HepG2 (cell line): ENCODE data around the gene SPN. TPM values are rescaled to one million over a fixed set of nuclear protein-coding genes. Genes with fewer than 3 reads are reported as not detected.

Experiments used
- HNF1A ChIP-seq, 2 experiments: sonication (generic) in 1 of 2; formaldehyde crosslinking in 1 of 2; IDR thresholded peaks; 2 replicates each; pipeline versions ENCODE4 v1.4.0 to v1.6.1; 2016 to 2020; ENCODE audit warnings: borderline replicate concordance in 1 of 2, low read depth in 1 of 2, mild to moderate bottlenecking in 1 of 2, missing genetic modification reagents in 1 of 2
- JUND ChIP-seq: sonication (generic); formaldehyde crosslinking; IDR thresholded peaks from 2 replicates; pipeline ENCODE4 v1.8.0; 2022; ENCODE audit warnings: mild to moderate bottlenecking, missing genetic modification reagents
- KDM2A ChIP-seq: sonication (generic); formaldehyde crosslinking; IDR thresholded peaks from 2 replicates; pipeline ENCODE4 v1.4.0; 2020; ENCODE audit warnings: low read depth, missing genetic modification reagents, borderline replicate concordance
- KLF13 ChIP-seq: sonication (generic); formaldehyde crosslinking; IDR thresholded peaks from 2 replicates; pipeline ENCODE4 v1.4.0; 2020; ENCODE audit warnings: mild to moderate bottlenecking, missing genetic modification reagents
- MTA1 ChIP-seq: sonication (generic); formaldehyde crosslinking; IDR thresholded peaks from 2 replicates; pipeline ENCODE4 v1.4.0; 2020; ENCODE audit warnings: missing genetic modification reagents, mild to moderate bottlenecking, borderline replicate concordance
- SETDB1 ChIP-seq: sonication (generic); formaldehyde crosslinking; IDR thresholded peaks from 2 replicates; pipeline ENCODE4 v1.5.1; 2020; ENCODE audit warnings: missing genetic modification reagents, mild to moderate bottlenecking, borderline replicate concordance
- SP2 ChIP-seq: sonication (generic); formaldehyde crosslinking; IDR thresholded peaks from 2 replicates; pipeline ENCODE4 v1.5.1; 2020; ENCODE audit warnings: mild to moderate bottlenecking, missing genetic modification reagents
- TCF12 ChIP-seq, 2 experiments: fragments of 450-650 bp in 1 of 2; sonication (generic) in 1 of 2; formaldehyde crosslinking in 1 of 2; IDR thresholded peaks; 2 replicates each; pipeline versions ENCODE4 v1.6.1 to v1.8.0; 2017 to 2022; ENCODE audit warnings: antibody characterized with exemption in 1 of 2, mild to moderate bottlenecking in 1 of 2, missing genetic modification reagents in 1 of 2, moderate library complexity in 1 of 2
- ZC3H13 ChIP-seq: sonication (generic); formaldehyde crosslinking; IDR thresholded peaks from 2 replicates; pipeline ENCODE4 v1.8.1; 2023; ENCODE audit warnings: mild to moderate bottlenecking, missing genetic modification reagents, moderate library complexity
- ZNF12 ChIP-seq: sonication (generic); formaldehyde crosslinking; IDR thresholded peaks from 2 replicates; pipeline ENCODE4 v1.5.0; 2020; ENCODE audit warnings: missing genetic modification reagents
- ZNF577 ChIP-seq: sonication (generic); formaldehyde crosslinking; IDR thresholded peaks from 2 replicates; pipeline ENCODE4 v1.4.0; 2020; ENCODE audit warnings: mild to moderate bottlenecking, low read depth, missing genetic modification reagents, borderline replicate concordance
- polyA plus RNA-seq, 8 experiments: library from polyadenylated mRNA; depleted of rRNA in 3 of 8; stranded (reverse) in 7 of 8; unstranded in 1 of 8; fragments of >200 nt; fragmentation: Illumina TruSeq in 4 of 8; extraction: Trizol in 4 of 8; gene quantifications; 2 replicates each; pipeline versions ENCODE4 v1.2.1 to v1.2.3, GENCODE V29; 2011 to 2016; ENCODE audit warnings: low read depth in 4 of 8, missing spikeins in 1 of 8, mixed read lengths in 1 of 8; ENCODE audit not compliant: insufficient read depth in 1 of 8
- total RNA-seq, 5 experiments: library from RNA; depleted of rRNA; stranded (reverse); fragments of >200 nt; fragmentation: Illumina TruSeq; extraction: Trizol; gene quantifications; 2 replicates each; pipeline ENCODE4 v1.2.3, GENCODE V29; 2016; ENCODE audit warnings: low read depth in 1 of 5
- TF ChIP-seq, protein P1 (sequence below): sonication (generic); formaldehyde crosslinking; IDR thresholded peaks from 2 replicates; pipeline ENCODE4 v1.4.0; 2020; ENCODE audit warnings: missing genetic modification reagents
- TF ChIP-seq, protein P2 (sequence below): sonication (generic); formaldehyde crosslinking; IDR thresholded peaks from 2 replicates; pipeline ENCODE4 v1.4.0; 2020; ENCODE audit warnings: mild to moderate bottlenecking, missing genetic modification reagents

The SPN gene
- total and polyA plus RNA-seq, 2 of the 13 experiments (the other 11 are each of a cell fraction or from before 2014, with no cell fraction given): 0.22 to 1.6 TPM

GRCh38 chr16:29678691-29679267 lies 15.7 kb downstream of the SPN start, which contains the start of gene QPRT (continued):
- TF ChIP-seq HNF1A (IDR thresholded peaks at IDR 0.05; ENCODE audit: low read depth) (no peak), HNF1A (CRISPR knock-in tag; IDR thresholded peaks at IDR 0.05; ENCODE audit: borderline replicate concordance) (no peak), KLF13 (CRISPR knock-in tag) (no peak), ZC3H13 (CRISPR knock-in tag) (no peak), TCF12 (IDR thresholded peaks at IDR 0.05) (no peak), TCF12 (CRISPR knock-in tag; IDR thresholded peaks at IDR 0.05) (no peak), ZNF12 (CRISPR knock-in tag) (no peak), ZNF577 (no peak), MTA1 (no peak), JUND (no peak), SP2 (CRISPR knock-in tag) (0 out of 2 replicates have a peak, but pooled peaks have one; percentile 23), KDM2A (CRISPR knock-in tag) (no peak), SETDB1 (CRISPR knock-in tag) (no peak)
- TF ChIP-seq, protein P1, sequence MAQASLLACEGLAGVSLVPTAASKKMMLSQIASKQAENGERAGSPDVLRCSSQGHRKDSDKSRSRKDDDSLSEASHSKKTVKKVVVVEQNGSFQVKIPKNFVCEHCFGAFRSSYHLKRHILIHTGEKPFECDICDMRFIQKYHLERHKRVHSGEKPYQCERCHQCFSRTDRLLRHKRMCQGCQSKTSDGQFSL: no peak; the same call in 1 of the 2 replicates
- TF ChIP-seq, protein P2, sequence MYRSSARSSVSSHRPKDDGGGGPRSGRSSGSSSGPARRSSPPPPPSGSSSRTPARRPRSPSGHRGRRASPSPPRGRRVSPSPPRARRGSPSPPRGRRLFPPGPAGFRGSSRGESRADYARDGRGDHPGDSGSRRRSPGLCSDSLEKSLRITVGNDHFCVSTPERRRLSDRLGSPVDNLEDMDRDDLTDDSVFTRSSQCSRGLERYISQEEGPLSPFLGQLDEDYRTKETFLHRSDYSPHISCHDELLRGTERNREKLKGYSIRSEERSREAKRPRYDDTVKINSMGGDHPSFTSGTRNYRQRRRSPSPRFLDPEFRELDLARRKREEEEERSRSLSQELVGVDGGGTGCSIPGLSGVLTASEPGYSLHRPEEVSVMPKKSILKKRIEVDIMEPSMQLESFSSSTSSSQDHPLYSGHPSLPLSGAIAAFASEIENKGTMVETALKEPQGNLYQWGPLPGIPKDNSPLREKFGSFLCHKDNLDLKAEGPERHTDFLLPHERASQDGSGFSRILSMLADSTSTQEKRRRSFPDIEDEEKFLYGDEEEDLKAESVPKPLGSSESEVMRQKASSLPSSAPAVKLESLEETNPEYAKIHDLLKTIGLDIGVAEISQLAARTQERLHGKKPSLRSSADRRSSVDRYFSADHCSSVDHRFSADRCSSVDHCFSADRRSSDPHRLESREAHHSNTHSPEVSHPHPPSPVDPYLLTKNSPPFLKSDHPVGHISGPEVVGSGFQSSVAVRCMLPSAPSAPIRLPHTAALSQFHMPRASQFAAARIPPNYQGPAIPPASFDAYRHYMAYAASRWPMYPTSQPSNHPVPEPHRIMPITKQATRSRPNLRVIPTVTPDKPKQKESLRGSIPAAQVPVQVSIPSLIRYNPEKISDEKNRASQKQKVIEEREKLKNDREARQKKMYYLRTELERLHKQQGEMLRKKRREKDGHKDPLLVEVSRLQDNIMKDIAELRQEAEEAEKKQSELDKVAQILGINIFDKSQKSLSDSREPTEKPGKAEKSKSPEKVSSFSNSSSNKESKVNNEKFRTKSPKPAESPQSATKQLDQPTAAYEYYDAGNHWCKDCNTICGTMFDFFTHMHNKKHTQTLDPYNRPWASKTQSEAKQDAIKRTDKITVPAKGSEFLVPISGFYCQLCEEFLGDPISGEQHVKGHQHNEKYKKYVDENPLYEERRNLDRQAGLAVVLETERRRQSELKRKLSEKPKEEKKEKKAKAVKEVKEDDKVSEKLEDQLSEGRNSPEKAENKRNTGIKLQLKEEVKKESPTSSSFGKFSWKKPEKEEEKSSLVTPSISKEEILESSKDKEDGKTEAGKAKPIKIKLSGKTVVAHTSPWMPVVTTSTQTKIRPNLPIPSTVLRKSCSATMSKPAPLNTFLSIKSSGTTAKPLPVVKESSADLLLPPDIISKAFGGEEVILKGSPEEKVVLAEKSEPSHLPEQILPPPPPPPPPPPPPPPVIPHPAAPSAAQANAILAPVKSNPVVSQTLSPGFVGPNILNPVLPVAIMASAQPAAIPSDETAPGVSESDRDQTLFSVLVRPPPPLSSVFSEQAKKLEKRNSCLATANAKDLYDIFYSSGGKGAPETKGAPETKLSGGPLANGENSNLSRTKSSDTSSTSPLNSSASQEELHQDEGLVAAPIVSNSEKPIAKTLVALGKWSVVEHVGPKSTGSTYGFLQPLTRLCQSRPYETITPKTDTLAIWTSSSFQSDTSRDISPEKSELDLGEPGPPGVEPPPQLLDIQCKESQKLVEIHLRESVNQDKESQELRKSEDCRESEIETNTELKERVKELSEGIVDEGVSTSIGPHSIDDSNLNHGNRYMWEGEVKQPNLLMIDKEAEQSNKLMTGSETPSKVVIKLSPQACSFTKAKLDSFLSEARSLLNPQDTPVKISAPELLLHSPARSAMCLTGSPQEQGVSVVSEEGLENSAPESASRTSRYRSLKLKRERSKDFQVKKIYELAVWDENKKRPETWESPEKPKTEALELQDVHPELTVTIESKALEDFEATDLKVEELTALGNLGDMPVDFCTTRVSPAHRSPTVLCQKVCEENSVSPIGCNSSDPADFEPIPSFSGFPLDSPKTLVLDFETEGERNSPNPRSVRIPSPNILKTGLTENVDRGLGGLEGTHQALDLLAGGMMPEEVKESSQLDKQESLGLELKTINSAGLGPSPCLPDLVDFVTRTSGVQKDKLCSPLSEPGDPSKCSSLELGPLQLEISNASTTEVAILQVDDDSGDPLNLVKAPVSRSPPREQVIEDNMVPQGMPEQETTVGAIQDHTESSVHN: no peak
